K562 (cell line): ENCODE data around the gene CNPY4. TPM values are rescaled to one million over a fixed set of nuclear protein-coding genes. Genes with fewer than 3 reads are reported as not detected.

Experiments used
- ARID3A ChIP-seq: IDR thresholded peaks from 2 replicates; pipeline ENCODE4 v1.6.1; 2012; ENCODE audit warnings: low read depth, low read length, improper control_type of control experiment, borderline replicate concordance
- CBX3 ChIP-seq, 2 experiments: IDR thresholded peaks; 1 replicate in 1 of 2; 2 replicates in 1 of 2; pipeline ENCODE4 v1.6.1; 2012; ENCODE audit warnings: inconsistent platforms in 2 of 2, low read length in 2 of 2, borderline replicate concordance in 1 of 2, control low read depth in 1 of 2
- ELF1 ChIP-seq: fragments of 200-800 bp; sonication (Bioruptor generic); IDR thresholded peaks from 2 replicates; pipeline ENCODE4 v1.6.1; 2016; ENCODE audit warnings: missing genetic modification characterization, missing compliant biosample characterization
- ELK3 ChIP-seq: fragments of 450-650 bp; formaldehyde crosslinking; IDR thresholded peaks from 2 replicates; pipeline ENCODE4 v1.4.0; 2020; ENCODE audit warnings: mild to moderate bottlenecking
- HES1 ChIP-seq: fragments of 450-650 bp; IDR thresholded peaks from 2 replicates; pipeline ENCODE4 v1.6.1; 2016; ENCODE audit warnings: low read depth, mild to moderate bottlenecking, moderate library complexity
- LARP7 ChIP-seq: fragments of 450-650 bp; IDR thresholded peaks from 2 replicates; pipeline ENCODE4 v1.6.1; 2016
- MTA2 ChIP-seq: fragments of 450-650 bp; IDR thresholded peaks from 2 replicates; pipeline ENCODE4 v1.6.1; 2016; ENCODE audit warnings: low read depth
- PKNOX1 ChIP-seq: fragments of 450-650 bp; IDR thresholded peaks from 2 replicates; pipeline ENCODE4 v1.6.1; 2016
- POU5F1 ChIP-seq: fragments of 150-350 bp; IDR thresholded peaks from 2 replicates; pipeline ENCODE4 v1.6.1; 2014; ENCODE audit warnings: borderline replicate concordance, low read length, low read depth, mild to moderate bottlenecking; ENCODE audit not compliant: partially characterized antibody
- RUNX1 ChIP-seq: sonication (generic); IDR thresholded peaks from 2 replicates; pipeline ENCODE4 v1.6.1; 2016; ENCODE audit warnings: antibody characterized with exemption, low read depth
- SMAD3 ChIP-seq: fragments of 450-650 bp; formaldehyde crosslinking; conservative IDR thresholded peaks from 2 replicates; pipeline ENCODE4 v1.4.0; 2020; ENCODE audit warnings: mild to moderate bottlenecking
- SMARCC2 ChIP-seq: fragments of 450-650 bp; IDR thresholded peaks from 2 replicates; pipeline ENCODE4 v1.6.1; 2017; ENCODE audit warnings: antibody characterized with exemption, moderate library complexity, mild to moderate bottlenecking, low read depth
- ZBED1 ChIP-seq: IDR thresholded peaks from 2 replicates; pipeline ENCODE4 v1.6.1; 2014
- ZNF124 ChIP-seq: sonication (generic); formaldehyde crosslinking; IDR thresholded peaks from 2 replicates; pipeline ENCODE4 v1.8.1; 2022; ENCODE audit warnings: missing genetic modification reagents
- ZNF232 ChIP-seq: sonication (generic); formaldehyde crosslinking; IDR thresholded peaks from 2 replicates; pipeline ENCODE4 v1.8.0; 2022; ENCODE audit warnings: mild to moderate bottlenecking, missing genetic modification reagents
- polyA plus RNA-seq, 8 experiments: library from polyadenylated mRNA; depleted of rRNA in 4 of 8; stranded (reverse) in 5 of 8; unstranded in 3 of 8; fragments of >200 nt; fragmentation: Nextera tagmentation in 2 of 8; fragmentation: Illumina TruSeq in 1 of 8; extraction: Ambion mirVana in 2 of 8; extraction: Trizol in 1 of 8; gene quantifications; 2 replicates each; pipeline versions ENCODE4 v1.2.1 to v1.2.3, GENCODE V29; 2011 to 2014; ENCODE audit warnings: inconsistent platforms in 1 of 8, missing spikeins in 1 of 8
- total RNA-seq, 7 experiments: library from RNA; depleted of rRNA in 6 of 7; stranded (reverse); fragments of >200 nt in 6 of 7; fragmentation: Illumina TruSeq in 2 of 7; extraction: Trizol in 2 of 7; gene quantifications; 2 replicates each; pipeline versions ENCODE4 v1.2.1 to v1.2.3, GENCODE V29; 2011 to 2021; ENCODE audit warnings: low replicate concordance in 1 of 7
- TF ChIP-seq, protein P1 (sequence below): fragments of 250-450 bp; sonication (Bioruptor Pico); IDR thresholded peaks from 2 replicates; pipeline ENCODE4 v1.4.0; 2020; ENCODE audit warnings: mild to moderate bottlenecking, moderate library complexity, borderline replicate concordance
- TF ChIP-seq, protein P2 (sequence below): fragments of 250-450 bp; sonication (Bioruptor Pico); IDR thresholded peaks from 2 replicates; pipeline ENCODE4 v1.8.0; 2021; ENCODE audit warnings: moderate library complexity, mild to moderate bottlenecking, inconsistent platforms
- TF ChIP-seq, protein P3 (sequence below): sonication (generic); formaldehyde crosslinking; IDR thresholded peaks from 2 replicates; pipeline ENCODE4 v1.8.0; 2022; ENCODE audit warnings: mild to moderate bottlenecking, missing genetic modification reagents

Gene CNPY4
- total and polyA plus RNA-seq, 9 of the 15 experiments (the other 6 are each of a cell fraction or from before 2014, with no cell fraction given), result 1.9 to 11.2 (median 7.0) TPM

DNA sequence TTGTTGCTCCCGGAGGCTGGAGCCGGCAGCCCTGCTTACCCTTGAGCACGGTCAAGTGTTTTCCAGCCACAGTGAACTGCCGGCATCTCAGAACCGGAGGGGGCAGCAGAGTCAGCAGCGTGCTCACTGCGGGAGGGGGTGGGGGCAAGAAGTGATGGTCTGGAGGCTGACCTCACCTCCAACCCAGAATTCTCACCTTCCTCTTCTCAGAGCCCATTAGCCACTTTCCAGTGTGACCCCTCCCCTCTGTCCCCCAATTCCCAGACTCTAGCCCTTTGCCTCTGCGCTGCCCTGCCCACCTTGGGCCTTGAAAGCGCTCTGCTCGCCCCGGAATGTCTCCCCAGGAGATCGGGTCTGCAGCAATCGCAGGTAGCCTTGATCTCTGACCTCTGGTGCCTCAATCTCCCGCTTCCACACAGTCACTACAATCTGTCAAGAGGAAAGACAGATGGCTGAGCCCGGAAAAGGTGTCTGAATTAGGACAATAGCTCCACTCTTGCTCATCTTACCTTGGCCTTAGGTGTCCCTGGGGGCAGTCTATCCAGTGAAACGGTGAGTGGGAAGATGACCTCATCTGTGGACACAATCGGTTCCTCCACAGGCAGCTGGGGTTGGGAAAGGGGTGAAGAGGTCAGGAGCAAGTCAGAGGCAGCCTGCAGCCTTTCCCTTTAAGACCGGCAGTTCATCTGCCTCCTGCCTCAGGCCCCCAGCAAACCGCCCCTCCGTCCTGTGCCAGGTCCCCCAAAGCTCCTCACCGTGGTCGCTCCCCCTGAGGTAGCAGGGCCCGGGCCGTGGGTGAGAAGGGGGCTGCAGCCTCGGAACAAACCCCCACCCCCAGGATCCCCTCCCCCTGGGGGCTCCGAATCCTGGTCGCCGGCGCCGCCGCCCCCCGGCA lies 38.1 kb downstream of the CNPY4 start (continued):
- TF ChIP-seq, protein P1, sequence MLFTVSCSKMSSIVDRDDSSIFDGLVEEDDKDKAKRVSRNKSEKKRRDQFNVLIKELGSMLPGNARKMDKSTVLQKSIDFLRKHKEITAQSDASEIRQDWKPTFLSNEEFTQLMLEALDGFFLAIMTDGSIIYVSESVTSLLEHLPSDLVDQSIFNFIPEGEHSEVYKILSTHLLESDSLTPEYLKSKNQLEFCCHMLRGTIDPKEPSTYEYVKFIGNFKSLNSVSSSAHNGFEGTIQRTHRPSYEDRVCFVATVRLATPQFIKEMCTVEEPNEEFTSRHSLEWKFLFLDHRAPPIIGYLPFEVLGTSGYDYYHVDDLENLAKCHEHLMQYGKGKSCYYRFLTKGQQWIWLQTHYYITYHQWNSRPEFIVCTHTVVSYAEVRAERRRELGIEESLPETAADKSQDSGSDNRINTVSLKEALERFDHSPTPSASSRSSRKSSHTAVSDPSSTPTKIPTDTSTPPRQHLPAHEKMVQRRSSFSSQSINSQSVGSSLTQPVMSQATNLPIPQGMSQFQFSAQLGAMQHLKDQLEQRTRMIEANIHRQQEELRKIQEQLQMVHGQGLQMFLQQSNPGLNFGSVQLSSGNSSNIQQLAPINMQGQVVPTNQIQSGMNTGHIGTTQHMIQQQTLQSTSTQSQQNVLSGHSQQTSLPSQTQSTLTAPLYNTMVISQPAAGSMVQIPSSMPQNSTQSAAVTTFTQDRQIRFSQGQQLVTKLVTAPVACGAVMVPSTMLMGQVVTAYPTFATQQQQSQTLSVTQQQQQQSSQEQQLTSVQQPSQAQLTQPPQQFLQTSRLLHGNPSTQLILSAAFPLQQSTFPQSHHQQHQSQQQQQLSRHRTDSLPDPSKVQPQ, result no peak
- TF ChIP-seq ZBED1 (no peak), SMAD3 (CRISPR knock-in tag) (no peak), HES1 (no peak), SMARCC2 (peak; percentile 47; the same call in 1 of the 2 replicates), MTA2 (no peak), ZNF232 (CRISPR knock-in tag) (peak; percentile 90), LARP7 (no peak), ARID3A (no peak), RUNX1 (0 out of 2 replicates have a peak, but pooled peaks have one; percentile 27), ZNF124 (no peak), ELF1 (tag) (no peak), CBX3 (IDR thresholded peaks at IDR 0.05; ENCODE audit: borderline replicate concordance in 1 of 2, low read length in 2 of 2) (no peak), PKNOX1 (peak; percentile 73), ELK3 (CRISPR knock-in tag) (no peak), POU5F1 (no peak)
- TF ChIP-seq, protein P2, sequence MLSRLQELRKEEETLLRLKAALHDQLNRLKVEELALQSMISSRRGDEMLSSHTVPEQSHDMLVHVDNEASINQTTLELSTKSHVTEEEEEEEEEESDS (CRISPR knock-in tag), result no peak
- TF ChIP-seq, protein P3, sequence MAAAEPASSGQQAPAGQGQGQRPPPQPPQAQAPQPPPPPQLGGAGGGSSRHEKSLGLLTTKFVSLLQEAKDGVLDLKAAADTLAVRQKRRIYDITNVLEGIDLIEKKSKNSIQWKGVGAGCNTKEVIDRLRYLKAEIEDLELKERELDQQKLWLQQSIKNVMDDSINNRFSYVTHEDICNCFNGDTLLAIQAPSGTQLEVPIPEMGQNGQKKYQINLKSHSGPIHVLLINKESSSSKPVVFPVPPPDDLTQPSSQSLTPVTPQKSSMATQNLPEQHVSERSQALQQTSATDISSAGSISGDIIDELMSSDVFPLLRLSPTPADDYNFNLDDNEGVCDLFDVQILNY (CRISPR knock-in tag), result no peak
